GM18907 (cell line): Measurements from ENCODE around the gene NEK3.
"Not testable (repeated sequence)": the region's sequence is repeated elsewhere in the genome, so short reads cannot be mapped to it uniquely, and the experiment has no call there.

ENCODE experiments used
- ATAC-seq: cut with Tn5 transposase; IDR thresholded peaks from one replicate; pipeline ENCODE4 v1.9.1; 2021; ENCODE audit warnings: mild to moderate bottlenecking, moderate library complexity; ENCODE audit not compliant: unreplicated experiment

The NEK3 gene

DNA sequence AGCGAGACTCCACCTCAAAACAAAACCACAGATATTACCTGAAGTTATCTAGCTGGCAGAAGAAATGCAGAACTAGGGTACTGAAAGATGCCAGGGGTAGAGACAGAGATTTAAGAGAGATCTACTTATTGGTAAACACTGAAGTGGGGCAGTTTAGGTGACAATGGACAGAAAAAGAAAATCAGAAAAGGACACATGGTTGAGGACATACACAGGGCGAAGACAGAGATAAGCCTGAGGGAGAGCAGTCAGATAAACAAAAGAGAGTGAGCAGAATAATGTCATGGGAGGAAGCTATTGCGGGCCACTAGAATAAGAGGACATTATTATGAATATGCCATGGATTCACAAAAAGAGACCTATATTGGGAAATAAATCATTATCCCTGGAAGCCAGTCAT lies 33.9 kb downstream of the NEK3 start:
- no peak for ATAC-seq

DNA sequence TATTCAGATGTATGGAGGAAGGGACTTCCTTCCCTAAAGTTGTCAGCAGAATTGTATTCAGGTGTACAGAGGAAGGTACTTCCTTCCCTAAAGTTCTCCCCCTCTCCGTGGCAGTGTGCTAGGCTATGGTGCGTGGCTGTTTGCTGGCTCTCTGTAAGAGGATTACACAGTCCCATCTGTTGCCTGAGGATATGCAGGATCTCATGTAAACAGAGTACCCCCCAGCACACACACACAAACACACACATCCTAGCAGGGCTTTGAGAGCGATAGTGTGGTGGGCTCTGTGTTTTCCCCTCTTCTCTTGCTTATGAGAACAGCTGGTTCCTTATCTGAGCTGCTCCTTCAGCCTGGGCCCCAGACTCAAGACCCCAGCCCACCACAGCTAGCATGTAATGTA lies 40.8 kb downstream of the NEK3 start:
- no peak for ATAC-seq

DNA sequence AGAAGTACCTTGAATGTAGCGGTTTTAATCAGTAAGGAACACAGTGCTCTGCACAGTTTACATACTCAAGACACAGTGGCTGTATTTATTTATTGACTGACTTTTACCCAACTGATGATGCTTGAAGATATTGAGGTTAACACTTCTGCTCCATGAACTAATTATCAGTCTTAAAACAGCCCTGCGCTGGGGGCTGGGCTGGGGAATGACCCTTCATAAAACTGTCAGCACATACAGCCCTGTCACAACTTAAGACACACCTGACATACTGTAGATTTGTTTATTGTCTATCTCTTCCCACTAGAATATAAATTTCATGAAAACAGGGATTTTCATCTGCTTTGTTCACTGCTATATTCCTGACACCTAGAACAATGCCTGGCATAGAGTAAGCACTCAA lies 41.3 kb downstream of the NEK3 start:
- ATAC-seq: no peak

DNA sequence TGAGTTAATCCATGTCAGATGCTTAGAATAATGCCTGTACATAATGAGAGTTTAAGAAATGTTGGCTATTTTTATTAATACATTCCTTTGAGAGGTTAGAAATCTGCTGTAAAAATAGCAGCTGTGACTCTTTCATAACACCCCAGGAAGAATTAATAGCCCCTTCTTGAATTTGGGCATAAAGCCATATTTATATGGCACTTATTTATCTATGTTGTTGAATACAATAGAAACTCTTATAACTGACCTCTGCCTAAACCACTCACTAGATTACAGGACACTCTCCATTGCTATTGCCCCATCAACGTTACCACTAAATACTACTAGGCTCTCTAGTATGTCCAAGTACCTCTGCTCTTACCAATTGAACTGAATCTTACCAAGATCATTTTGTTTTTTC lies 46.8 kb downstream of the NEK3 start:
- no peak for ATAC-seq

DNA sequence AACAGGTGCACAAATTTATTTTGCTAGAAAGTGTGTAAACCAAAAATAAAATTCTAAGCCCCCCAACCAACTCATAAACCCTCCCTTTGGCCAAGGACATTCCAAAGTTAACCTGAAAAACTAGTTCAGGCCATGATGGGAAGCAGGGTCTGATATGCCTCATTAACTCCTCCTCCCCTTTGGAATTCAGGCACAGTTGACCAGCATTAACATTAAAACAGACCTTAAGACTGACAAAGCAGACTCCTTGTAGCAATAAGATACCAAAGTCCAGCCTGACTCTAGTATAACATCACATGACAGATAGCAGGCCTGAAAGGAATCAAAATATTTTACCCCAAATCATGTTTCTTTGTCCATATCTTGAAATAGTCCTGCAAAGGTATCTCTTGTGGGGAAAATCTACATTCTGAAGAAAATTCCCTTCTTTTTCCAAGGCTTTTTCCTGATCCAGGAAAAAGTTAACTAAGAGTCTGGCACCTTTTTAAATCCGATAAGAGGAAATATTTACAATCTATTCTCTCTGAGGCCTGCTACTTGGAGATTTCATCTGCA lies 50.2 kb downstream of the NEK3 start:
- ATAC-seq: no peak

DNA sequence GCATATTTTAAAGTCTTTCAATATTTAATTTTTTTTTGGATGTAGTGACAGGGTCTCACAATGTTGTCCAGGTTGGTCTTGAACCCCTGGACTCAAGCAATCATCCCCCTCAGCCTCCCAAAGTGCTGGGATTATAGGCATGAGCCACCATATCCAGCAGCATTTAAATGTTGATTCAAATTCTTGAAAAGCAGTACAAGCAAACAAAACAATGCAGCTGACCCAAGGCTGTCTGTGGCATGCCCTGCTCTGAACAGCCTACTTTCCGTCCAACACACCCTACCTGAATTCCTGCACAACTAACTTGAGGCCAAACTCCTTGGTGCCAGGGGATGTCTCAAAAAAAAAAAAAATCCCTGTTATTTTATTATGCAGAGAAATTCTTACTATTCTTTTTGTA lies 53.6 kb downstream of the NEK3 start:
- ATAC-seq: no peak

DNA sequence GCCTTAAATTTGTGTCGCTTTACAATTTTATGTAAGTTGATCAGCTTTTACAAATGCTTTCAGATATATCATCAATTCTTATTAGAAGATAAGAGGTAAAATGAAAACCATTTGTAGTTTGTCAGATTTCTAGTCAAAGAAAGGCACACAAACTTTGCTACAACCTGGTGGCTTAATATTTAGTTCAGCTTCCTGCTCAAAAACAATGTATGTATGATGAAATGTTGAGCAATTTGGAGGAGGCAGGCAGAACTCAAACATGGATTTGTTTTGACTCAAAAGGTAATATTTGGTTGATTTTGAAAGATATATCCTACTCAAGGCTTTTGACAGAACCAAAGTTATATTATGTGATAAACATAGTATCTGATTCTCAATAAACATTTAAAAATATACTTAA lies 54.8 kb downstream of the NEK3 start:
- no peak for ATAC-seq

DNA sequence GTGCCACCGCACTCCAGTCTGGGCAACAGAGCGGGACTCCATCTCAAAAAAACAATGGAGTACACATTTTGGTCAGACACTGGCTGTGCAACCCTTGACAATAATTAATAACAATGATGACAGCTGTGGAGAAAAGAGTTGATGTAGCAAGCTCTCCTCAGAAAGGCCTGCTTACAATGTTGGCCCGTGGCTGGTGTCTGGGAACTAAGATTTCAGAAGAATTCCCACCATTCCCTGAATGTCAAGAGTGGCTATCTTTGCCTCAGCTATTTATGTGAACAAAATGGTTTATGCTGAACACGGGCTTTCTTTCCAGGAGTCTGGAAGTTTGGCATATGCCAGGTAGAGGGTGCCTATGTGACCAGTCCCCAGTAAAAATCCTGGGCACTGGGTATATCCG lies 56.0 kb downstream of the NEK3 start:
- ATAC-seq: no peak

DNA sequence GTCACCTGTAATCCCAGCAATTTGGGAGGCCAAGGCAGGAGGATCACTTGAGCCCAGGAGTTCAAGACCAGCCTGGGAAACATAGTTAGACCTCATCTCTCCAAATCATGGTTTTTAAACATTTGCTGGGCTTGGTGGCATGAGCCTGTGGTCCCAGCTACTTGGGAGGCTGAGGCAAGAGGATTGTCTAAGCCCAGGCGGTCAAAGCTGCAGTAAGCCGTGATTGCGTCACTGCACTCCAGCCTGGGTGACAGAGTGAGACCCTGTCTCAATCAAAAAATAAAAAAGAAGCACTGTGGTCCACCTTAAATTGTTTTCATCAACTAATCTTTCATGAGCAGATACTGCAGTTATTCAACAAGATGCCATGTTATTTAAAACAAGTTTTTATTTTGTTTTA lies 57.0 kb downstream of the NEK3 start:
- ATAC-seq: not testable (repeated sequence)

DNA sequence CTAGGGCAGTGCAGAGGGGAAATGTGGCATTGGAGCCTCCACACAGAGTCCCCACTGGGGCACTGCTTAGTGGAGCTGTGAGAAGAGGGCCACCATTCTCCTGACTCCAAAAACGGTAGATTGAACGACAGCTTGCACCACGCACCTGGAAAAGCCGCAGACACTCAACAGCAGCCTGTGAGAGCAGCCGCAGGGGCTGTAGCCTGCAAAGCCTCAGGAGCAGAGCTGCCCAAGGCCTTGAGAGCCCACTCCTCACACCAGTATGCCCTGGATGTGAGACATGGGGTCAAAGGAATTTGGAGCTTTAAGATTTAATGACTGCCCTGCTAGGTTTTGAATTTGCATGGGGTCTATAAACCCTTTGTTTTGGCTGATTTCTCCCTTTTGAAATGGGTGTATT lies 62.2 kb downstream of the NEK3 start:
- no peak for ATAC-seq

DNA sequence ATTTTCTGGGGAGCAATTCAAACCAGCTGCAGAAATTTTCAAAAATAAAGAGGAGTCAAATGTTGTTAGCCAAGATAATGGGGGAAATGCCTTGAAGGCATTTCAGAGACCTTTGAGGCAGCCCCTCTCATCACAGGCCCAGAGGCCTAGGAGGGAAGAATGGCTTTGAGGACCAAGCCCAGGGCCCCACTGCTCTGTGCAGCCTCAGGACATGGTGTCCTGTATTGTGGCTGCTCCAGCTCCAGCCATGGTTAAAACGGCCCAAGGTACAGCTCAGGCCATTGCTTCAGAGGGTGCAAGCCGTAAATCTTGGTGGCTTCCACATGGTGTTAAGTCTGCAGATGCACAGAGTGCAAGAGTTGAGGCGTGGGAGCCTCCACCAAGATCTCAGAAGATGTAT lies 62.6 kb downstream of the NEK3 start:
- ATAC-seq: no peak

DNA sequence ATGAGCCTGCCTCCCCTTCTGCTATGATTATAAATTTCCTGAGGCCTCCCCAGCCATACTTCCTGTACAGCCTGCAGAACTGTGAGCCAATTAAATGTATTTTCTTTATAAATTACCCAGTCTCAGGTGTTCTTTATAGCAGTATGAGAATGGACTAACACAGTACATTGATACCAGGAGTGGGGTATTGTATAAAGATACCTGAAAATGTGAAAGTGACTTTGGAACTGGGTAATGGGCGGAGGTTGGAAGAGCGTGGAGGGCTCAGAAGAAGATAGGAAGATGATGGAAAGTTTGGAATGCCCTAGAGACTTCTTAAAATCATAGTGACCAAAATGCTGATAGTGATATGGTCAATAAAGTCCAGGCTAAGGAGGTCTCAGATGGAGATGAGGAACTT lies 63.3 kb downstream of the NEK3 start:
- no peak for ATAC-seq

DNA sequence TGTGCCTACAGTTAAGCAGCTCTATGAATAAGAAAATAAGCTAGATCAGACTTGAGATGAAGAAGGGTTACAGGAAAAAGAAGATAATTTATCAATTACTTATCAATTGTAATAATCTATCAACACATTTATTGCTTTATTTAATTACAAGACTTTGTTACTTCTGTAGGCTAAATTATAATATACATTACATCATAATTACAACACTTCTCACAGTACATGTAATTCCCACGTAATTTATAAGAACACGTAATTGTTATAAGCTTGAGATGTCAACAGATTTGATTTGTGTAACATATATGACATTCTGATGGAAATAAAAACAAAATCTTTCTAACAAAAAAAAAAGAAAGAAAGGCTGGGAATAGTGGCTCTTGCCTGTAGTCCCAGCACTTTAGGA lies 67.3 kb downstream of the NEK3 start:
- no peak for ATAC-seq

DNA sequence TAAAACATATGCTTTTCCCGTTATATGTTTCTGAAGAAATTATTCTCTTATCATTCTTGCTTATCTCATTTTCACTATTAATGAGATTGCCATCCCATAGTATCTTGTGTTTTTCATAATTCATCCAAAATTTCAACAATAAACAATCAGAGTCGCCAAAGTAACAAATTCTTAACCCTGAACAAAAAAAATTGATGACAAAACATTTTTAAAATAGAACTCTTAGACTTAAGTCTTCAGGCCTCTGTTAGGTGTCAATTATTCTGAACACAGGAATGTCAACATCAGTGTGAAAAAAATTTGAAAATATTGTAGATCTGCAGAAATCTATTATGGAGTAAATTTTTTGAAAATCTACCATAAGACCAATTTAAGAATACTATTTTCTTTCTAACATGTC lies 67.9 kb downstream of the NEK3 start:
- no peak for ATAC-seq

DNA sequence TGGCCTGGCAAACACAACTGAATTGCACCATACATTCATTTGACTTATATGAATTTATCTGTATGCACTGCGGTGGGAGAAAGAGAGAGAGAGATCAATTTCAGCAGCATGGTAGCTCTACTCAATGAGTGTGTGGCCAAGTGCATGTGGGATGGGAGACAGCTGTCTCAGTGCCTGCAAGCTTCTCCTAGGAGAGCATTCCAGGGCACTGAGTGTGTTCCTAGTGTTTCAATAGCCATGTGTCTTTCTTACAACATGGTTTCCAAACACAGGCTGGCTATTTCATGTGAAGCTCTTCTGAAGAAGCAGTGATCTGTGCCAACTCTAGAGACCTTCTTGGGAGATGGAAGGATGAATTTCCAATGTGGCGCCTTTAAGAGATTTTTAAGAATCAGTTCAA lies 74.0 kb downstream of the NEK3 start:
- ATAC-seq: no peak

DNA sequence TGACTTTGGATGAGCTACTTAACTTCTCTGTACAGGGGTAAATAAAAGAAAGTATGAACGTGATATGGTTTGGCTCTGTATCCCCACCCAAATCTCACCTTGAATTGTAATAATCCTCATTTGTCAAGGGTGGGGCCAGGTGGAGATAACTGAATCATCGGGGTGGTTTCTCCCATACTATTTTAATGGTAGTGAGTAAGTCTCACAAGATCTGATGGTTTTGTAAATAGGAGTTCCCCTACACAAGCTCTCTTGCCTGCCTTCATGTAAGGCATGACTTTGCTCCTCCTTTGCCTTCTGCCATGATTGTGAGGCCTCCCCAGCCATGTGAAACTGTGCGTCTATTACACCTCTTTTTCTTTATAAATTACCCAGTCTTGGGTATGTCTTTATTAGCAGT lies 74.4 kb downstream of the NEK3 start:
- not testable (repeated sequence) for ATAC-seq
